Loucy (cell line): ENCODE results near the gene MAB21L4.

ENCODE experiments used
- CTCF ChIP-seq: fragments of 200-600 bp; sonication (generic); conservative IDR thresholded peaks from 2 replicates; pipeline ENCODE4 v1.5.1; 2014; ENCODE audit warnings: mild to moderate bottlenecking, antibody characterized with exemption, low read length
- EZH2phosphoT487 ChIP-seq: fragments of 200-600 bp; IDR thresholded peaks from 2 replicates; pipeline ENCODE4 v1.6.1; 2018; ENCODE audit warnings: antibody characterized with exemption, mild to moderate bottlenecking, moderate library complexity, borderline replicate concordance

- TF ChIP-seq CTCF (no peak), EZH2phosphoT487 (no peak)
Observed at GRCh38 chr2:240886023-240886565, 9.9 kb downstream of the MAB21L4 start.
